NCI-H1694 treated with DMSO at 0.1 percent for 48 hours (cell line): ENCODE results near the gene ANO9.

Experiments
- DNase-seq: peaks from one replicate; lab custom pipeline; 2025; lab: John Stamatoyannopoulos, UW

Gene ANO9

DNA sequence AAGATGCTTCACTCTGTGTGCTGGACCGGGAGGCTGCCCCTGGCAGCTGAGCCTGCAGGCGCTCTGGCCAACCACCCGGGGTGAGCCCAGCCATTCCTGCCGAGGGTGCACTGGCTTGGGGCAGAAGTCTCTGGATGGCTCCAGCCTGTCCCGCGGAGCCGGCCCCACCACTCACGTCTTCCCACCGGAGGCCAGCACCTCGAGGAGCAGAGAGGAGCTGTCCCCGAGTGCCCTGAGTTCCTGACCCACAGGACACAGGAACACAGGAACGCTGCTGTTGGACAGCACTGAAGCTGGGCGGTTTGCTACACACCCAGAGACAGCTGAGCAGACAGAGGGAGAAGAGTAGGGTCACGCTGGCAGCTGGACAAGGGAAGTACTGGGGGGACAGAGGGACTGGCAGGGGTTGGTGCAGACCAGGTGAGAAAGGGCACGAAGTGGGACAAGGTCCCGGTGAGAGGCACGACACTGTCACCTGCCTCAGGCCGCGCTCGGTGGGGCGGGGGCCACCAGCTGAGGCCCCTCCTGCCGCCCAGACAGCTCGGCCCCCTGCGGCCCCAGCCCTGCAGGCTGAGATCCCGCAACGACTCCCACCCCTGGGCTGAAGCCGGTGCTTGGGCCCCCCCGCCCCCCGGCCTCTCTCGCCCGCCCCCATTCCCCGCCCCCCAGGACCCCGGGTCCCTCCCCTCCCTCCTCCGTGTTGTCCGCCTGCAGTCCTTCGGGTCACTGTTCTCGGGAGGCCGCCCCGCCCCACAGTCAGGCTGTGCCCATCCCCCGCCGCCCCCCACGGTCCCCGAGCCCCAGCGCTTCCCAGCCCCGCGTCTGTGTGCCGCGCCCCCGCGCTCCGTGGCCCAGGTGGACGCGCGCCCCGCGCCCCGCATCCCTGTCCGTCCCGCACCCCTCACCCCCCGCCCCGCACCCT is 73.1 kb downstream of the ANO9 start:
- no peak for DNase-seq

DNA sequence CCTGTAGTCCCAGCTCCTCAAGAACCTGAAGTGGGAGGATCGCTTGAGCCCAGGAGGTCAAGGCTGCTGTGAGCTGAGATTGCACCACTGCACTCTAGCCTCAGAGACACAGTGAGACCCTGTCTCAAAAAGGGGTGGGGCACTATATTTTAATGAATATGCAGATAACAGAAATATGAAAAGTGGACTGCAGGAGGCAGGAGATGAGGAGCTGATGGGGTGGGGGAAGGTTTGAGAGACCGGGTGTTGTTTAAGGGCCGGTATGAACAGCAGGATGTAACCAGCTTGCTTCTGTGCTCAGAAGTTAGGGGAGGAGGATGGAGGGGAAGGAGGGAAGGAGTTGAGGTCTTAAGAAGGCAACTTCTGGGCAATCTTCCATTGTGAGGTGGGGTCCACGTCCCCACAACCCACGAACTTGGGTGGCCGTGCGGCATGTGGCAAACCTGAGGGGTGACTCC is 73.8 kb downstream of the ANO9 start:
- no peak for DNase-seq
